Mammary epithelial cell (primary cell): Measurements from ENCODE around the gene OSBPL7.

Experiments used
- EZH2 ChIP-seq: IDR thresholded peaks from 2 replicates; pipeline ENCODE4 v1.6.1; 2012; ENCODE audit warnings: low read length, inconsistent platforms, borderline replicate concordance
- TF ChIP-seq, protein P1 (sequence below), 2 donors: IDR thresholded peaks in 1 of 2; conservative IDR thresholded peaks in 1 of 2; 2 replicates each; pipeline ENCODE4 v1.5.1; 2011 to 2012; ENCODE audit warnings: inconsistent platforms in 2 of 2, low read length in 2 of 2, mild to moderate bottlenecking in 2 of 2, control low read depth in 1 of 2, low read depth in 1 of 2; ENCODE audit not compliant: insufficient read depth in 1 of 2; ENCODE audit errors: extremely low read depth in 1 of 2

DNA sequence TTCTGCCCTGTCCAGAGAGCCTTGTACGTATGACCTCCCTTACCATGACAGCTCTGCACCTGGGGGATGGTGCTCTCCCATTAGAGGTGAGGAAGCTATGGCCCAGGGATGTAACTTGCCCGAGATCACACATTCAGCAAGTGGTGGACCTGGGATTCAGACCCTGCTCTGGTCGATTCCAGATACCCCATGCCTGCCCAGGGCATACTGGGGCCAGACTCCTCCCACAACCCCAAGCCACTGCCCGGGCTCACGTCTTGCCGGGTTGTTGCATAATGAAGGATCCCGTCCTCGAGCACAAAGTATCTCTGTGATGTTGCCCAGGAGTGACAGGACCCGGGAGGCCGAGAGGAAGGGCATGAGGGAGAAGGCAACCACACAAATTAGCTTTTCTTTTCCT is 2.1 kb downstream of the OSBPL7 start:
- TF ChIP-seq, protein P1, sequence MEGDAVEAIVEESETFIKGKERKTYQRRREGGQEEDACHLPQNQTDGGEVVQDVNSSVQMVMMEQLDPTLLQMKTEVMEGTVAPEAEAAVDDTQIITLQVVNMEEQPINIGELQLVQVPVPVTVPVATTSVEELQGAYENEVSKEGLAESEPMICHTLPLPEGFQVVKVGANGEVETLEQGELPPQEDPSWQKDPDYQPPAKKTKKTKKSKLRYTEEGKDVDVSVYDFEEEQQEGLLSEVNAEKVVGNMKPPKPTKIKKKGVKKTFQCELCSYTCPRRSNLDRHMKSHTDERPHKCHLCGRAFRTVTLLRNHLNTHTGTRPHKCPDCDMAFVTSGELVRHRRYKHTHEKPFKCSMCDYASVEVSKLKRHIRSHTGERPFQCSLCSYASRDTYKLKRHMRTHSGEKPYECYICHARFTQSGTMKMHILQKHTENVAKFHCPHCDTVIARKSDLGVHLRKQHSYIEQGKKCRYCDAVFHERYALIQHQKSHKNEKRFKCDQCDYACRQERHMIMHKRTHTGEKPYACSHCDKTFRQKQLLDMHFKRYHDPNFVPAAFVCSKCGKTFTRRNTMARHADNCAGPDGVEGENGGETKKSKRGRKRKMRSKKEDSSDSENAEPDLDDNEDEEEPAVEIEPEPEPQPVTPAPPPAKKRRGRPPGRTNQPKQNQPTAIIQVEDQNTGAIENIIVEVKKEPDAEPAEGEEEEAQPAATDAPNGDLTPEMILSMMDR (conservative IDR thresholded peaks at IDR 0.05 in 1 of 2, IDR thresholded peaks at IDR 0.05 in 1 of 2; ENCODE audit: extremely low read depth in 1 of 2, insufficient read depth in 1 of 2, low read depth in 1 of 2, low read length in 2 of 2), result no peak
- TF ChIP-seq EZH2, result no peak
